Hippocampal formation (tissue), 2 donors: Measurements from ENCODE around the gene ZNF532.
"Not testable (repeated sequence)": the region's sequence is repeated elsewhere in the genome, so short reads cannot be mapped to it uniquely, and the experiment has no call there.

ENCODE experiments used
- DNase-seq, 2 donors: peaks; one replicate each; lab custom pipeline; 2025; lab: John Stamatoyannopoulos, UW

The ZNF532 gene

GRCh38 chr18:58898010-58898799 is 33.5 kb downstream of the ZNF532 start:
- DNase-seq = no peak

GRCh38 chr18:58900015-58900649 is 35.5 kb downstream of the ZNF532 start:
- no peak for DNase-seq

- no peak for DNase-seq
These were observed 36.5 kb downstream of the ZNF532 start for GRCh38 chr18:58901143-58901542.

GRCh38 chr18:58901783-58902182 is 37.1 kb downstream of the ZNF532 start:
- no peak for DNase-seq

- no peak for DNase-seq
These were observed 38.3 kb downstream of the ZNF532 start for GRCh38 chr18:58902961-58903360.

GRCh38 chr18:58903533-58903932 is 38.9 kb downstream of the ZNF532 start:
- DNase-seq = no peak

GRCh38 chr18:58905777-58906428 is 41.2 kb downstream of the ZNF532 start:
- DNase-seq = no peak

GRCh38 chr18:58908006-58908405 is 43.3 kb downstream of the ZNF532 start:
- DNase-seq = no peak

- no peak for DNase-seq
These were observed 44.8 kb downstream of the ZNF532 start for GRCh38 chr18:58909521-58909920.

- DNase-seq = no peak
These were observed 46.6 kb downstream of the ZNF532 start for GRCh38 chr18:58911241-58911640.

GRCh38 chr18:58911766-58912165 is 47.1 kb downstream of the ZNF532 start:
- no peak for DNase-seq

- no peak for DNase-seq
These were observed 50.5 kb downstream of the ZNF532 start for GRCh38 chr18:58915006-58915799.

- no peak for DNase-seq
These were observed 51.3 kb downstream of the ZNF532 start for GRCh38 chr18:58915995-58916394.

GRCh38 chr18:58919934-58920333 is 55.3 kb downstream of the ZNF532 start:
- not testable (repeated sequence) for DNase-seq

GRCh38 chr18:58922995-58923394 is 58.3 kb downstream of the ZNF532 start:
- DNase-seq = no peak

GRCh38 chr18:58924473-58924872 is 59.8 kb downstream of the ZNF532 start:
- no peak for DNase-seq

GRCh38 chr18:58927659-58928058 is 63.0 kb downstream of the ZNF532 start:
- DNase-seq = no peak

GRCh38 chr18:58928386-58928785 is 63.7 kb downstream of the ZNF532 start:
- DNase-seq = no peak

- DNase-seq = no peak
These were observed 64.5 kb downstream of the ZNF532 start for GRCh38 chr18:58929206-58929605.

- no peak for DNase-seq
These were observed 69.7 kb downstream of the ZNF532 start for GRCh38 chr18:58934356-58934755.

- no peak for DNase-seq
These were observed 70.4 kb downstream of the ZNF532 start for GRCh38 chr18:58934933-58935577.
